ENCODE data around the gene AASDHPPT. TPM values are rescaled to one million over a fixed set of nuclear protein-coding genes. Genes with fewer than 3 reads are reported as not detected.

The AASDHPPT gene, protein sequence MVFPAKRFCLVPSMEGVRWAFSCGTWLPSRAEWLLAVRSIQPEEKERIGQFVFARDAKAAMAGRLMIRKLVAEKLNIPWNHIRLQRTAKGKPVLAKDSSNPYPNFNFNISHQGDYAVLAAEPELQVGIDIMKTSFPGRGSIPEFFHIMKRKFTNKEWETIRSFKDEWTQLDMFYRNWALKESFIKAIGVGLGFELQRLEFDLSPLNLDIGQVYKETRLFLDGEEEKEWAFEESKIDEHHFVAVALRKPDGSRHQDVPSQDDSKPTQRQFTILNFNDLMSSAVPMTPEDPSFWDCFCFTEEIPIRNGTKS
- total RNA-seq (80.7 and 89.6 TPM in 2 replicates), polyA plus RNA-seq (39.2 and 43.3 TPM in 2 replicates)

- Histone ChIP-seq H3K9me3 (ENCODE audit: low read depth) (no peaks in the 10 kb centered on the region), H3K36me3 (replicated peaks; ENCODE audit: insufficient read depth, low read depth) (no peaks in the 10 kb centered on the region), H3K4me1 (ENCODE audit: insufficient read depth) (peaks cover 15% of the 10 kb centered on the region), H4K20me1 (ENCODE audit: insufficient read depth, poor library complexity, severe bottlenecking) (peaks cover 12% of the 10 kb centered on the region), H3K4me2 (peak within 1 kb of the TSS; percentile 78), H3K4me3 (peak within 1 kb of the TSS; percentile 88), H3K27ac (peak within 1 kb of the TSS; percentile 97), H3K27me3 (no peaks in the 10 kb centered on the region), H3K9me2 (replicated peaks; ENCODE audit: insufficient read depth) (no peaks in the 10 kb centered on the region), H3K79me2 (peaks cover 59% of the 10 kb centered on the region), H2AFZ (peak within 1 kb of the TSS; percentile 94)
- peak; percentile 63 for DNase-seq (ENCODE audit: low spot score)
- TF ChIP-seq, protein P1, sequence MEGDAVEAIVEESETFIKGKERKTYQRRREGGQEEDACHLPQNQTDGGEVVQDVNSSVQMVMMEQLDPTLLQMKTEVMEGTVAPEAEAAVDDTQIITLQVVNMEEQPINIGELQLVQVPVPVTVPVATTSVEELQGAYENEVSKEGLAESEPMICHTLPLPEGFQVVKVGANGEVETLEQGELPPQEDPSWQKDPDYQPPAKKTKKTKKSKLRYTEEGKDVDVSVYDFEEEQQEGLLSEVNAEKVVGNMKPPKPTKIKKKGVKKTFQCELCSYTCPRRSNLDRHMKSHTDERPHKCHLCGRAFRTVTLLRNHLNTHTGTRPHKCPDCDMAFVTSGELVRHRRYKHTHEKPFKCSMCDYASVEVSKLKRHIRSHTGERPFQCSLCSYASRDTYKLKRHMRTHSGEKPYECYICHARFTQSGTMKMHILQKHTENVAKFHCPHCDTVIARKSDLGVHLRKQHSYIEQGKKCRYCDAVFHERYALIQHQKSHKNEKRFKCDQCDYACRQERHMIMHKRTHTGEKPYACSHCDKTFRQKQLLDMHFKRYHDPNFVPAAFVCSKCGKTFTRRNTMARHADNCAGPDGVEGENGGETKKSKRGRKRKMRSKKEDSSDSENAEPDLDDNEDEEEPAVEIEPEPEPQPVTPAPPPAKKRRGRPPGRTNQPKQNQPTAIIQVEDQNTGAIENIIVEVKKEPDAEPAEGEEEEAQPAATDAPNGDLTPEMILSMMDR (IDR thresholded peaks at IDR 0.05; ENCODE audit: poor library complexity), result no peak
- TF ChIP-seq EZH2phosphoT487 (IDR thresholded peaks at IDR 0.05; ENCODE audit: low read depth, severe bottlenecking, unreplicated experiment), result no peak
- TF ChIP-seq EZH2 (IDR thresholded peaks at IDR 0.05; ENCODE audit: borderline replicate concordance), result no peak
- WGBS (ENCODE audit: low lambda C conversion rate, missing lambda C conversion rate), result 3% methylated on average over 42 of the region's 55 CpGs
These were observed at the start of gene AASDHPPT for GRCh38 chr11:106077609-106078455. TSS of gene AASDHPPT (plus strand) at chr11:106077662. CDS start at chr11:106077711, 49 bp downstream.

- H2AFZ ChIP-seq, result no peak overlapping the region
- no peaks in the 10 kb centered on the region for H3K4me1 ChIP-seq (ENCODE audit: insufficient read depth)
- H3K9me2 ChIP-seq (replicated peaks; ENCODE audit: insufficient read depth), result no peaks in the 10 kb centered on the region
- no peak overlapping the region for H3K27ac ChIP-seq
- H4K20me1 ChIP-seq (ENCODE audit: insufficient read depth, poor library complexity, severe bottlenecking), result no peaks in the 10 kb centered on the region
- H3K79me2 ChIP-seq, result no peaks in the 10 kb centered on the region
- no peak overlapping the region for H3K4me3 ChIP-seq
- H3K36me3 ChIP-seq (replicated peaks; ENCODE audit: insufficient read depth, low read depth), result no peaks in the 10 kb centered on the region
- no peaks in the 10 kb centered on the region for H3K27me3 ChIP-seq
- H3K9me3 ChIP-seq (ENCODE audit: low read depth), result no peaks in the 10 kb centered on the region
- TF ChIP-seq EZH2phosphoT487 (IDR thresholded peaks at IDR 0.05; ENCODE audit: low read depth, severe bottlenecking, unreplicated experiment), result no peak
- TF ChIP-seq, protein P1 (IDR thresholded peaks at IDR 0.05; ENCODE audit: poor library complexity), result no peak
- TF ChIP-seq EZH2 (IDR thresholded peaks at IDR 0.05; ENCODE audit: borderline replicate concordance), result no peak
- no peak overlapping the region for H3K4me2 ChIP-seq
- WGBS (ENCODE audit: low lambda C conversion rate, missing lambda C conversion rate), result 63% methylated on average over 4 of the region's 4 CpGs
- no peak for DNase-seq (ENCODE audit: low spot score)
These were observed 46.9 kb upstream of the AASDHPPT start for GRCh38 chr11:106030609-106031008.

DNA sequence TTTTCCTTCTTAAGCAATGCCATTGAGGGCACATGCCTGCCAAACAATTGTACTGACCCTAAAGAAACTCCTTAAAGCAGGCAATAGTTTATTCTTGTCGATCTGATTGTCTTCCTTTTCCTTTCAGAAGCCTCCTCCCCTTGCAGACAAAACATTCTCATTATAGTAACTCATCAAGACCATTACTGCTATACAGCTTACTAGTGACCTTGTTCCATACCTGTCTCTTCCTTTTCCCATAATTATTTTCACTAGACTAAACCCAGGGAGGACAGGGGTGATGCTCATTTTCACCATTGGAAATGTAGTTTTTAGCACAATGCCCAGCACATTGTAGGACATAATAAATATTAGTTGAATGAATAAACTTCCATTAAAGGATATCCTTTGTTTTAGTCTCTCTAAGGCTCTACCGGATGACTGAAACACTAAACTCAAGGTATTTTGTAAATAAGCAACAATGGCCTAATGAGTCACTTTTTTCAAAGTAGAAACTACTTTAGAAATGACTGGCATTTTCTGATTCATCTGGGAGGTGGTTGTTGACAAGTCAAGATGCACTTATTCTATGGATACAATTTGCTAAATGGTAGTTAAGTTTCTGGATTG is 46.2 kb upstream of the AASDHPPT start:
- TF ChIP-seq, protein P1 (IDR thresholded peaks at IDR 0.05; ENCODE audit: poor library complexity), result no peak
- TF ChIP-seq EZH2phosphoT487 (IDR thresholded peaks at IDR 0.05; ENCODE audit: low read depth, severe bottlenecking, unreplicated experiment) (no peak), EZH2 (IDR thresholded peaks at IDR 0.05; ENCODE audit: borderline replicate concordance) (no peak)
- no peaks in the 10 kb centered on the region for H3K27me3 ChIP-seq
- no peak overlapping the region for H3K4me3 ChIP-seq
- H4K20me1 ChIP-seq (ENCODE audit: insufficient read depth, poor library complexity, severe bottlenecking), result no peaks in the 10 kb centered on the region
- no peak overlapping the region for H3K27ac ChIP-seq
- H2AFZ ChIP-seq, result no peak overlapping the region
- H3K4me2 ChIP-seq, result no peak overlapping the region
- no peaks in the 10 kb centered on the region for H3K9me2 ChIP-seq (replicated peaks; ENCODE audit: insufficient read depth)
- H3K9me3 ChIP-seq (ENCODE audit: low read depth), result no peaks in the 10 kb centered on the region
- no peaks in the 10 kb centered on the region for H3K36me3 ChIP-seq (replicated peaks; ENCODE audit: insufficient read depth, low read depth)
- no peak for DNase-seq (ENCODE audit: low spot score)
- no peaks in the 10 kb centered on the region for H3K4me1 ChIP-seq (ENCODE audit: insufficient read depth)
- no peaks in the 10 kb centered on the region for H3K79me2 ChIP-seq
- 79% methylated on average over 2 of the region's 2 CpGs for WGBS (ENCODE audit: low lambda C conversion rate, missing lambda C conversion rate)

Data from hepatocyte (in vitro differentiated cells).